Islet of Langerhans (tissue), 1 donor: Measurements from ENCODE around the gene LRRN1.
"Not testable (repeated sequence)": the region's sequence is repeated elsewhere in the genome, so short reads cannot be mapped to it uniquely, and the experiment has no call there.

Experiments
- FAIRE-seq: peaks from one replicate; lab custom pipeline; 2011; peaks lifted over from hg19 to GRCh38; lab: Jason Lieb, UNC

The LRRN1 gene

GRCh38 chr3:3813013-3813412, 13.8 kb downstream of the LRRN1 start:
- no peak for FAIRE-seq

- FAIRE-seq: no peak
Observed at GRCh38 chr3:3815206-3815605, 16.0 kb downstream of the LRRN1 start.

GRCh38 chr3:3816034-3816433, 16.8 kb downstream of the LRRN1 start:
- no peak for FAIRE-seq

- FAIRE-seq: no peak
Observed at GRCh38 chr3:3817865-3818264, 18.6 kb downstream of the LRRN1 start.

- FAIRE-seq: no peak
Observed at GRCh38 chr3:3821777-3822176, 22.5 kb downstream of the LRRN1 start.

- no peak for FAIRE-seq
Observed at GRCh38 chr3:3825035-3825434, 25.8 kb downstream of the LRRN1 start.

GRCh38 chr3:3826521-3826920, 27.3 kb downstream of the LRRN1 start:
- no peak for FAIRE-seq

GRCh38 chr3:3827111-3827510, 27.9 kb downstream of the LRRN1 start:
- FAIRE-seq: no peak

GRCh38 chr3:3828417-3828816, 29.2 kb downstream of the LRRN1 start:
- FAIRE-seq: not testable (repeated sequence)

- no peak for FAIRE-seq
Observed at GRCh38 chr3:3836845-3837244, 37.6 kb downstream of the LRRN1 start.

- FAIRE-seq: no peak
Observed at GRCh38 chr3:3842356-3842755, 43.1 kb downstream of the LRRN1 start.

- no peak for FAIRE-seq
Observed at GRCh38 chr3:3847994-3848922, 49.0 kb downstream of the LRRN1 start.

- FAIRE-seq: no peak
Observed at GRCh38 chr3:3848923-3849275, 49.7 kb downstream of the LRRN1 start.

- FAIRE-seq: no peak
Observed at GRCh38 chr3:3851621-3852323, 52.5 kb downstream of the LRRN1 start.

GRCh38 chr3:3853544-3853943, 54.3 kb downstream of the LRRN1 start:
- FAIRE-seq: no peak

GRCh38 chr3:3855056-3855455, 55.8 kb downstream of the LRRN1 start:
- FAIRE-seq: no peak

- FAIRE-seq: no peak
Observed at GRCh38 chr3:3860235-3860634, 61.0 kb downstream of the LRRN1 start.

- FAIRE-seq: no peak
Observed at GRCh38 chr3:3862534-3862933, 63.3 kb downstream of the LRRN1 start.

GRCh38 chr3:3875491-3875890, 76.3 kb downstream of the LRRN1 start:
- no peak for FAIRE-seq

- FAIRE-seq: no peak
Observed at GRCh38 chr3:3881050-3881449, 81.8 kb downstream of the LRRN1 start.

GRCh38 chr3:3887311-3887710, 88.1 kb downstream of the LRRN1 start:
- not testable (repeated sequence) for FAIRE-seq

GRCh38 chr3:3893590-3893989, 94.4 kb downstream of the LRRN1 start:
- no peak for FAIRE-seq
